ENCODE results near the gene UBE2F. TPM values are rescaled to one million over a fixed set of nuclear protein-coding genes. Genes with fewer than 3 reads are reported as not detected.
A peak's percentile ranks its signal among the peaks of the same experiment; 100 is the strongest.

The UBE2F gene
- total RNA-seq, 2 experiments from 2014 or later, result 59.2 to 75.5 TPM

- ChIA-PET POLR2A (no interaction called here), CTCF (no interaction called here)
- H3K4me3 Mint-ChIP-seq, result no peak overlapping the region
- peaks cover 11% of the 10 kb centered on the region for H3K9me3 Mint-ChIP-seq (ENCODE audit: low read depth)
- intact Hi-C loops (cut with DNase I, micrococcal nuclease), result no loop called here
- peaks cover 34% of the 10 kb centered on the region for H3K4me1 Mint-ChIP-seq
- no peak for ATAC-seq
- H3K27me3 Mint-ChIP-seq, result no peaks in the 10 kb centered on the region
- H3K27ac Mint-ChIP-seq, result no peak overlapping the region
- peaks cover 3% of the 10 kb centered on the region for H3K36me3 Mint-ChIP-seq (ENCODE audit: low read depth)
- no peak for DNase-seq
Measured at GRCh38 chr2:237929979-237930378, 36.8 kb upstream of the UBE2F start.

DNA sequence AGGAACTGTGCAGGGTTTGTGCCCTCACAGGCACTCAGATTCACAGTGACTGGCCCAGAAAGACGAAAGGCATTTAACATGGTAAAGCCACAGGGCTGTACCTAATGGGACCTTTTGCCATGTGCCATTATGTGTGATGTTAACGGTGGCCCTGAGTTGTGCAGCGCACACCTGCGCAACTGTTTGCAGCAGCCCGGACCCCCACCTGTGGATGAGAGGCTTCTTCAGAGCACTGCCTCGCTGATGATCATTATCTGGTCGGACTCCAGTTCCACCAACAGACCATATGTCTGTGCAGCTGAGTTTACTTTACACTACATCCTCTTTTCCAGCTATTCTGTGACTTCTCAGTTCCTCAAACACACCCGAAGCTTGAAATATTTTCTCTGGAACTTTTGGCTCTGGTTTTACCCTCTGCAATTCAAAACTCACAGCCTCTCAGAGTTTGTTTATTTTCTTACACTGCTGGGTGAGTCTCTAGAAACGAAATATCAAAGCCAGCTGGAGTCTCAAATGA lies 35.6 kb upstream of the UBE2F start:
- no peak overlapping the region for H3K27ac Mint-ChIP-seq
- peaks cover 3% of the 10 kb centered on the region for H3K36me3 Mint-ChIP-seq (ENCODE audit: low read depth)
- no peak overlapping the region for H3K4me3 Mint-ChIP-seq
- DNase-seq (no peak), ATAC-seq (no peak)
- POLR2A ChIA-PET, result no interaction called here
- peaks cover 11% of the 10 kb centered on the region for H3K9me3 Mint-ChIP-seq (ENCODE audit: low read depth)
- peaks cover 25% of the 10 kb centered on the region for H3K4me1 Mint-ChIP-seq
- no peaks in the 10 kb centered on the region for H3K27me3 Mint-ChIP-seq
- CTCF ChIA-PET, result no interaction called here
- intact Hi-C loops (cut with DNase I, micrococcal nuclease), result no loop called here

- Mint-ChIP-seq H3K4me1 (peaks cover 18% of the 10 kb centered on the region), H3K9me3 (ENCODE audit: low read depth) (peaks cover 11% of the 10 kb centered on the region), H3K27ac (no peak overlapping the region), H3K4me3 (no peak overlapping the region), H3K36me3 (ENCODE audit: low read depth) (peaks cover 3% of the 10 kb centered on the region), H3K27me3 (no peaks in the 10 kb centered on the region)
- ChIA-PET POLR2A (no interaction called here), CTCF (interaction anchor here (0.7 to 1.3 kb wide), 3 partner anchors 9 to 18 kb away, joined by 3 to 8 read pairs (median 3); no protein-coding TSS in a partner anchor)
- no peak for DNase-seq
- intact Hi-C loops (cut with DNase I, micrococcal nuclease), result no loop called here
- peak; percentile 72 for ATAC-seq
Measured at GRCh38 chr2:237932731-237933131, 34.1 kb upstream of the UBE2F start.

DNA sequence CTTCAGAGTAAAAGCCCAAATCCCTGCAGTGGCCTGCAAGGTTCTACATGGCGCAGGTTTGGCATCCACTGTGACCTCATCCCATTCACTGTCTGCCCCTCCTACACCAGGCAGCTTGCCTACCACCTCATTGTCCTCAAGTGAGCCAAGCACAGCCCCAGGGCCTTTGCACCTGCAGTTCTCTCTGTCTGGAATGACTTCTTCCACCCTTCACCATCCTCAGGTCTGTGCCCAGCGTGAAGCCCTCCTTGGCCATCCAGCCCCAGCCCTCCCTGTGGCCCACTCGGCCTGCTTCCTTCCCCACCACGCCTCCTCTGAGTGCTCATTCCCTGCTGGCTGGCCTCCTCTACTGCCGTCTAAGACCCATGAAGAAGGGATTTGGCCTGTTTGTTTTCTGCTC lies 32.6 kb upstream of the UBE2F start:
- intact Hi-C loops (cut with DNase I, micrococcal nuclease), result no loop called here
- Mint-ChIP-seq H3K36me3 (ENCODE audit: low read depth) (peaks cover 3% of the 10 kb centered on the region), H3K4me1 (peaks cover 18% of the 10 kb centered on the region), H3K27me3 (no peaks in the 10 kb centered on the region), H3K9me3 (ENCODE audit: low read depth) (peaks cover 9% of the 10 kb centered on the region), H3K27ac (no peak overlapping the region), H3K4me3 (no peak overlapping the region)
- ATAC-seq, result no peak
- POLR2A ChIA-PET, result no interaction called here
- no peak for DNase-seq
- CTCF ChIA-PET, result interaction anchor here (0.6 kb wide), 1 partner anchor 12 kb away, joined by 3 read pairs; no protein-coding TSS in a partner anchor

DNA sequence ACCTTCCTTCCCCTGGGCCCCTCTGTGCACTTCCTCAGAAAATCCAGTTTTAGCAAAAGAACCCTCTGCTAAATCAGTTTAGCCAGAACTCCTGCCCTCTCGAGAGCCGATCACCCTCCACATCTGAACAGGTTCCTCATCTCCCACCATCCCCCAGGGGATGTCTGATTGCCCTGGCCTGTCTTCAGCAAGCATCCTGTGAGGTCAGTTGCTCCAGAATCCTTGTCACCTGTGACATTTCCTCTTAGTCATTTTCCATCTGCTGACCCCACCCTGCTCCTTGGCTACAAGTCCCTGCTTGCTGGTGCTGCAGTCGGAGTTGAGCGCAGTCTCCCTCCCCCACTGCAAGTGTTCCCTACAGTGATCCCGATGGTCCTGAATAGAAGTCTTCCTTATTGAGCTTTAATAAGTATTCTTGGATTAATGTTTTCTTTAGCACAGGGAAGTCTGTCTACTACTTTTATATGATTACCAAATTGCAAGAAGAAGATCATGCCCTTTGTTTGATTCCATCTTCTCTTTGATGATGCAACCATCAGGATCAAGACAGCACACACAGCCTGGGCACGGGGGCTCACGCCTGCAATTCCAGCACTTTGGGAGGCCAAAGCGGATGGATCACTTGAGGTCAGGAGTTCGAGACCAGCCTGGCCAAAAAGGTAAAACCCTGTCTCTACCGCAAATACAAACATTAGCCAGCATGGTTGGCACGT lies 30.9 kb upstream of the UBE2F start:
- no peak overlapping the region for H3K4me3 Mint-ChIP-seq
- H3K27ac Mint-ChIP-seq, result no peak overlapping the region
- CTCF ChIA-PET, result no interaction called here

GRCh38 chr2:237939251-237939650 lies 27.6 kb upstream of the UBE2F start:
- H3K36me3 Mint-ChIP-seq (ENCODE audit: low read depth), result no peaks in the 10 kb centered on the region
- no peak overlapping the region for H3K4me3 Mint-ChIP-seq
- ATAC-seq (no peak), DNase-seq (no peak)
- ChIA-PET CTCF (interaction anchor here (1.1 to 1.6 kb wide), 3 partner anchors 12 to 29 kb away, joined by 3 to 6 read pairs (median 3); no protein-coding TSS in a partner anchor), POLR2A (no interaction called here)
- H3K4me1 Mint-ChIP-seq, result peaks cover 33% of the 10 kb centered on the region
- H3K27me3 Mint-ChIP-seq, result no peaks in the 10 kb centered on the region
- intact Hi-C loops (cut with DNase I, micrococcal nuclease), result no loop called here
- H3K27ac Mint-ChIP-seq, result peak overlapping the region; percentile 42
- H3K9me3 Mint-ChIP-seq (ENCODE audit: low read depth), result no peaks in the 10 kb centered on the region

More for the DNA sequence above, 30.9 kb upstream of the UBE2F start:
- DNase-seq, result no peak
- ATAC-seq, result no peak
- intact Hi-C loops (cut with DNase I, micrococcal nuclease), result no loop called here
- Mint-ChIP-seq H3K27me3 (no peaks in the 10 kb centered on the region), H3K9me3 (ENCODE audit: low read depth) (peaks cover 3% of the 10 kb centered on the region), H3K4me1 (peaks cover 29% of the 10 kb centered on the region), H3K36me3 (ENCODE audit: low read depth) (no peaks in the 10 kb centered on the region)
- POLR2A ChIA-PET, result no interaction called here

GRCh38 chr2:237940828-237941227 lies 26.0 kb upstream of the UBE2F start:
- Mint-ChIP-seq H3K36me3 (ENCODE audit: low read depth) (peaks cover 2% of the 10 kb centered on the region), H3K27me3 (no peaks in the 10 kb centered on the region), H3K9me3 (ENCODE audit: low read depth) (peaks cover 4% of the 10 kb centered on the region), H3K4me3 (no peak overlapping the region), H3K4me1 (peaks cover 34% of the 10 kb centered on the region), H3K27ac (no peak overlapping the region)
- ChIA-PET CTCF (interaction anchor here (1.7 to 2.9 kb wide), 2 partner anchors 8 to 13 kb away, joined by 6 to 8 read pairs; no protein-coding TSS in a partner anchor), POLR2A (no interaction called here)
- intact Hi-C loops (cut with DNase I, micrococcal nuclease), result no loop called here
- ATAC-seq (no peak), DNase-seq (no peak)

- peaks cover 2% of the 10 kb centered on the region for H3K36me3 Mint-ChIP-seq (ENCODE audit: low read depth)
- no peak overlapping the region for H3K27ac Mint-ChIP-seq
- ChIA-PET CTCF (interaction anchor here (1.7 to 2.9 kb wide), 2 partner anchors 9 to 13 kb away, joined by 6 to 8 read pairs; no protein-coding TSS in a partner anchor), POLR2A (no interaction called here)
- no peaks in the 10 kb centered on the region for H3K27me3 Mint-ChIP-seq
- intact Hi-C loops (cut with DNase I, micrococcal nuclease), result no loop called here
- peaks cover 38% of the 10 kb centered on the region for H3K4me1 Mint-ChIP-seq
- ATAC-seq, result no peak
- H3K9me3 Mint-ChIP-seq (ENCODE audit: low read depth), result peaks cover 6% of the 10 kb centered on the region
- DNase-seq, result no peak
- H3K4me3 Mint-ChIP-seq, result no peak overlapping the region
Measured at GRCh38 chr2:237941239-237941638, 25.6 kb upstream of the UBE2F start.

GRCh38 chr2:237942513-237942899 lies 24.3 kb upstream of the UBE2F start:
- Mint-ChIP-seq H3K4me3 (no peak overlapping the region), H3K4me1 (peaks cover 38% of the 10 kb centered on the region), H3K9me3 (ENCODE audit: low read depth) (peaks cover 6% of the 10 kb centered on the region), H3K27ac (peak overlapping the region; percentile 67), H3K27me3 (no peaks in the 10 kb centered on the region), H3K36me3 (ENCODE audit: low read depth) (peaks cover 2% of the 10 kb centered on the region)
- no peak for DNase-seq
- POLR2A ChIA-PET, result no interaction called here
- CTCF ChIA-PET, result interaction anchor here (0.7 to 2.9 kb wide), 4 partner anchors 10 to 211 kb away, joined by 3 to 8 read pairs (median 4); no protein-coding TSS in a partner anchor
- intact Hi-C loops (cut with DNase I, micrococcal nuclease), result no loop called here
- no peak for ATAC-seq

DNA sequence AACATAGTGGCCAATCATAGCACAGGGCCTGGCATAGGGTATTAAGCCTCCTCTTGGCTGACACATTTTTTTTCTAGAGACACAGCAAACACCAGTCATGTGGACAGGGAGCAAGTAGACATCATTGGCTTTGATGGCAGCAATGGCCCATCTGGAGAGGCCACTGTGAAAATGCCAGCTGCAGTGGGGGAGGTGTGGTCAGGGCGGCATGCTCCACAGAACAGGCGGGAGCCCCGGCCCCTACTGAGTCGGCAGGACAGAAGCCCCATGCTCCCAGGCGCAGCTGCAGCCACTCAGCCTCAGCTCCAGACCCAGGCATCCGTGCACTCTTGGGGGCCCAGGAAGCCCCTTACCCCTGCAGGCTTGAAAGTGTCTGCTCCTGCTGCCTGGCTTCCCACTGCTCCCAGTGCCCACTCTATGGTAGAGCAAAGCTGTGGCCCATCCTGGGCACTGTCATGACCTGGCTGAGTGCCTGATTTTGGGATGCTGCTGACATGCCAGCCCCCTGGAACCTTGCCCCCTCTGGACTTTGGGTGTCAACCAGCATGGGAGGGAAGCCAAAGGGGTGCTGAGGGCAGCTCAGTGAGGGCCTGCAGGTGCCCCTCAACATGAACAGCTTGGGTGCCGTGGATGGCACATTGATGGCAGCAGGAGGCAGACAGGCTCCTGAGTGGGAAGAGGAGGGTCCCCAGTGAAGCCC lies 23.3 kb upstream of the UBE2F start:
- Mint-ChIP-seq H3K27me3 (no peaks in the 10 kb centered on the region), H3K9me3 (ENCODE audit: low read depth) (peaks cover 6% of the 10 kb centered on the region), H3K27ac (no peak overlapping the region), H3K4me1 (peaks cover 38% of the 10 kb centered on the region), H3K36me3 (ENCODE audit: low read depth) (peaks cover 2% of the 10 kb centered on the region), H3K4me3 (no peak overlapping the region)
- ATAC-seq (no peak), DNase-seq (no peak)
- intact Hi-C loops (cut with DNase I, micrococcal nuclease), result no loop called here
- POLR2A ChIA-PET, result no interaction called here
- CTCF ChIA-PET, result interaction anchor here (0.6 to 2.9 kb wide), 2 partner anchors 9 to 11 kb away, joined by 3 to 8 read pairs; no protein-coding TSS in a partner anchor

DNA sequence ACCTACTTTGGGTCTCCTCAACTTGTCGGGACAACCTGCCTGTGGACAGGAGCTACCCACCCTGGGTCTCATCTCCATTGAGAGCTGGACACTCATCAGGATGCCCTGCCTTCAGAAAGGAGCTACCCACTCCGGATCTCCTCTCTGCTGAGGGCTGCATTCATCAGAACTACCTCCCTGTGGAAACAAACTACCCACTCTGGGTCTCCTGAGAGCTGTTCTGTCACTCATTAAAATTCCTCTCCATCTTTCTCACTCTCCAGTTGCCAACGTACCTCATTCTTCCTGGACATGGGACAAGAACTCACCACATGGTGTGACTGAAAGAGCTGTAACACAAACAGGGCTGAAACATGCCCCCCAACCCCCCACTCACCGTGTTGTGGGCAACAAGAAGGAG lies 22.5 kb upstream of the UBE2F start:
- H3K27me3 Mint-ChIP-seq, result no peaks in the 10 kb centered on the region
- H3K4me3 Mint-ChIP-seq, result no peak overlapping the region
- intact Hi-C loops (cut with DNase I, micrococcal nuclease), result no loop called here
- H3K36me3 Mint-ChIP-seq (ENCODE audit: low read depth), result peaks cover 2% of the 10 kb centered on the region
- POLR2A ChIA-PET, result no interaction called here
- DNase-seq (no peak), ATAC-seq (no peak)
- peaks cover 38% of the 10 kb centered on the region for H3K4me1 Mint-ChIP-seq
- peaks cover 6% of the 10 kb centered on the region for H3K9me3 Mint-ChIP-seq (ENCODE audit: low read depth)
- H3K27ac Mint-ChIP-seq, result no peak overlapping the region
- CTCF ChIA-PET, result no interaction called here

- no peak overlapping the region for H3K4me3 Mint-ChIP-seq
- CTCF ChIA-PET, result no interaction called here
Measured at GRCh38 chr2:237946423-237946822, 20.4 kb upstream of the UBE2F start.

More at GRCh38 chr2:237946423-237946822, 20.4 kb upstream of the UBE2F start:
- POLR2A ChIA-PET, result no interaction called here
- Mint-ChIP-seq H3K9me3 (ENCODE audit: low read depth) (peaks cover 6% of the 10 kb centered on the region), H3K27ac (no peak overlapping the region), H3K4me1 (peaks cover 24% of the 10 kb centered on the region), H3K27me3 (no peaks in the 10 kb centered on the region), H3K36me3 (ENCODE audit: low read depth) (peaks cover 2% of the 10 kb centered on the region)
- intact Hi-C loops (cut with DNase I, micrococcal nuclease), result no loop called here
- DNase-seq (no peak), ATAC-seq (no peak)

All from activated CD4-positive, alpha-beta T cell treated with anti-CD3 and anti-CD28 coated beads for 36 hours (primary cell).